Right lobe of liver (tissue), 6 donors: Measurements from ENCODE around the gene EXOC3L1. TPM values are rescaled to one million over a fixed set of nuclear protein-coding genes. Genes with fewer than 3 reads are reported as not detected.

Source experiments
- ATAC-seq, 4 donors: fragments of 200-7000 bp; cut with Tn5 transposase; one replicate each; pipeline ENCODE4 v1.9.1; 2020; ENCODE audit warnings: mild to moderate bottlenecking in 4 of 4, moderate library complexity in 4 of 4
- DNase-seq, 3 donors: peaks; one replicate each; pipeline ENCODE4 v3.0.0-alpha.2; 2020
- H3K27ac ChIP-seq, 3 donors: fragments of 200-600 bp; one replicate each; pipeline ENCODE4 v1.8.0; 2022
- H3K27me3 ChIP-seq, 2 donors: fragments of 200-600 bp; one replicate each; pipeline ENCODE4 v1.8.0; 2022
- H3K36me3 ChIP-seq, 4 donors: fragments of 200-600 bp; sonication (generic) in 1 of 4; one replicate each; pipeline versions ENCODE4 v1.5.1 to v1.8.0; 2017 to 2022; ENCODE audit warnings: control low read depth in 1 of 4
- H3K4me1 ChIP-seq, 4 donors: fragments of 200-600 bp; sonication (generic) in 1 of 4; one replicate each; pipeline versions ENCODE4 v1.5.1 to v1.8.0; 2017 to 2022; ENCODE audit warnings: control low read depth in 1 of 4
- H3K4me3 ChIP-seq, 3 donors: fragments of 200-600 bp; one replicate each; pipeline ENCODE4 v1.8.0; 2022
- H3K9me3 ChIP-seq, 4 donors: fragments of 200-600 bp; sonication (generic) in 1 of 4; one replicate each; pipeline versions ENCODE4 v1.5.1 to v1.8.0; 2017 to 2022; ENCODE audit warnings: control low read depth in 1 of 4
- POLR2A ChIP-seq: fragments of 450-650 bp; IDR thresholded peaks from one replicate; pipeline ENCODE4 v1.6.1; 2017; ENCODE audit warnings: antibody characterized with exemption, mild to moderate bottlenecking
- WGBS: methylation state at CpG from one replicate; pipeline ENCODE4 v1.1.6; 2018; ENCODE audit warnings: low coverage, low lambda C conversion rate; ENCODE audit not compliant: insufficient coverage; ENCODE audit errors: missing lambda C conversion rate; 5-methylcytosine and 5-hydroxymethylcytosine counted together
- intact Hi-C, 2 donors: fragments of 100-400 bp; cut with DNase I; formaldehyde crosslinking; loops; one replicate each; pipeline versions ENCODE4 v1.11.2 to v1.14.1; 2022
- total RNA-seq, 6 experiments: library from RNA; depleted of rRNA in 2 of 6; stranded (reverse); fragments of >200 nt in 2 of 6; fragmentation: NEBNext Ultra II Directional in 3 of 6; extraction: Animal tissue kit (Norgen Biotek cat#: 25700) in 3 of 6; gene quantifications; one replicate each; pipeline versions ENCODE4 v1.1.0 to v1.2.4, GENCODE V29; 2016 to 2023
- TF ChIP-seq, protein P1 (sequence below), 4 donors: fragments of 200-600 bp in 3 of 4; fragments of 450-650 bp in 1 of 4; IDR thresholded peaks; one replicate each; pipeline versions ENCODE4 v1.5.1 to v1.8.0; 2016 to 2022; ENCODE audit warnings: antibody characterized with exemption in 4 of 4, mild to moderate bottlenecking in 2 of 4
- donor health status: DM: no; HTN: yes; CAD: no.
- donor health status: DM: no; HTN: no; CAD: no.
- donor health status: DM: no; HTN: no; CAD: no.
- donor health status: DM: no; HTN: yes; CAD: no.
- donor health status: DM: no; HTN: yes; CAD: no.

EXOC3L1 gene
- total RNA-seq, 6 experiments from 2014 or later: 1.8 to 4.3 (median 2.5) TPM

DNA sequence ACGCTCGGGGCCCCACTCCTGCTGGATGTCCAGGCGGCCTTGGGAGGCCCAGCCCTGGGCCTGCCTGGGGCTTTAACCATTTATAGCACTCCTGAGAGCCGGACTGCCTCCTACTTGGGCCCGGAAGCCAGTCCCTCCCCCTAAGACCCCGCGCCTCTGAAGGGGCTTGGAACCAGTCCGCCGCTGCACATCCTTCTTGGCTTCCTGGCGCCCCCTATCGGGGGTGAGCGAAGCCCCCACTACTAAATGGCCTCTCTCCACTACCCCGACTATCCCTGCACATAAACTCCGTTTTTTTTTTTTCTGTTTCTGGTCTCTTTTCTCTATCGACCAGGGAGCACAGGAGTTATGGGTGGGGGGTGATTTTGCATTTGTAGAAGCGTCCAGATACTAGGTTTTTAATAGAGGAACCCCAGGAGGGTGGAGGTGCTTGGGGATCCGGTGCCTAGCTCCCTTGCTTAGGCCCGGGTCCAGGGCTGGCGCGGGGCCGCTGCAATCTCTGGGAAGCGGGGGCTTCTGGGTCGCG is 20.2 kb downstream of the EXOC3L1 start:
- DNase-seq (no peak), ATAC-seq (no peak)
- H3K27ac ChIP-seq: peak overlapping the region; percentile 35 to 89 (median 77)
- intact Hi-C loops: no loop called here
- no peaks in the 10 kb centered on the region for H3K9me3 ChIP-seq
- no peaks in the 10 kb centered on the region for H3K27me3 ChIP-seq
- H3K4me1 ChIP-seq: peaks cover 0 to 31% (median 10%) of the 10 kb centered on the region in 4 donors
- WGBS: 8% methylated on average over 14 of the region's 24 CpGs
- peak overlapping the region; percentile 35 to 56 (median 43) for H3K4me3 ChIP-seq
- no peak for TF ChIP-seq POLR2A
- TF ChIP-seq, protein P1, sequence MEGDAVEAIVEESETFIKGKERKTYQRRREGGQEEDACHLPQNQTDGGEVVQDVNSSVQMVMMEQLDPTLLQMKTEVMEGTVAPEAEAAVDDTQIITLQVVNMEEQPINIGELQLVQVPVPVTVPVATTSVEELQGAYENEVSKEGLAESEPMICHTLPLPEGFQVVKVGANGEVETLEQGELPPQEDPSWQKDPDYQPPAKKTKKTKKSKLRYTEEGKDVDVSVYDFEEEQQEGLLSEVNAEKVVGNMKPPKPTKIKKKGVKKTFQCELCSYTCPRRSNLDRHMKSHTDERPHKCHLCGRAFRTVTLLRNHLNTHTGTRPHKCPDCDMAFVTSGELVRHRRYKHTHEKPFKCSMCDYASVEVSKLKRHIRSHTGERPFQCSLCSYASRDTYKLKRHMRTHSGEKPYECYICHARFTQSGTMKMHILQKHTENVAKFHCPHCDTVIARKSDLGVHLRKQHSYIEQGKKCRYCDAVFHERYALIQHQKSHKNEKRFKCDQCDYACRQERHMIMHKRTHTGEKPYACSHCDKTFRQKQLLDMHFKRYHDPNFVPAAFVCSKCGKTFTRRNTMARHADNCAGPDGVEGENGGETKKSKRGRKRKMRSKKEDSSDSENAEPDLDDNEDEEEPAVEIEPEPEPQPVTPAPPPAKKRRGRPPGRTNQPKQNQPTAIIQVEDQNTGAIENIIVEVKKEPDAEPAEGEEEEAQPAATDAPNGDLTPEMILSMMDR (IDR thresholded peaks at IDR 0.05): peak; percentile 10 to 54 (median 33)
- H3K36me3 ChIP-seq: no peaks in the 10 kb centered on the region

DNA sequence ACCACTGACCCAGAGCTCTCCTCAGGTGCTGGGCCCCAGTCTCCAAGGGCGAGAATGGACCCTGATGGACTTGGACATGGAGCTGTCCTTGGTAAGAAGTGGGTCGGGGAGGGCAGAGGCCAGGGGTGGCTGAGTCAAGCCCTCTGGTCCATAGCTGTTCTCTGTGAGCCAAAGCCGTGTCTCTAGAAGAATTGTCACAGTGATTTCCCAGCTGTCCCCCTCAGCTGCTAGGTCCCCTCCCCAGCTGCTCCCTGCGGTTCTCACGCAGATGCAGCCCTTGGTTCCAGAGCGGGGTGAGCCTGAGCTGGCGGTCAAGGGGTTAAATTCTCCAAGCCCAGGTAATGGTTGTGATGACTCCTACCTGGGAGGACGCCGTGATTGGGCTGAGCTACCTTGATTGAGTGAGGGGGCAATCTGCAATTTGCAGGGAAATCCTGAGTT is 20.9 kb downstream of the EXOC3L1 start:
- Histone ChIP-seq H3K27ac (no peak overlapping the region), H3K9me3 (no peaks in the 10 kb centered on the region), H3K27me3 (no peaks in the 10 kb centered on the region), H3K4me3 (no peak overlapping the region), H3K4me1 (peaks cover 0 to 31% (median 11%) of the 10 kb centered on the region in 4 donors), H3K36me3 (no peaks in the 10 kb centered on the region)
- TF ChIP-seq, protein P1 (IDR thresholded peaks at IDR 0.05): no peak
- TF ChIP-seq POLR2A: no peak
- ATAC-seq (no peak), DNase-seq (no peak)
- intact Hi-C loops: no loop called here
- no CpG with 5 or more reads among the region's 9 CpGs for WGBS

DNA sequence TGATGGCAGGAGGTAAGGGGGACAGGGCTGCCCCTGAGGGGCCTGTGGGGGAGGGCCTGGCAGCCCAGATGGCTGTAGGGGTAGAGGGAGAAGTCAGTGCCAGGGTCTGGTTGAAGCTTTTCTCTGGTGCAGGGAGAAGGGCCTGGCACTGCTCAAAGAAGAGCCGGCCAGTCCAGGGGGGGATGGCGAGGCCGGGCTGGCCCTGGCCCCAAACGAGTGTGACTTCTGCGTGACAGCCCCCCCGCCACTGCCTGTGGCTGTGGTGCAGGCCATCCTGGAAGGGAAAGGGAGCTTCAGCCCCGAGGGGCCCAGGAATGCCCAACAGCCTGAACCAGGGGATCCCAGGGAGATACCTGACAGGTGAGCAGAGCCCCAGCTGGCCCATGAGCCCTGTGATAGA is 22.3 kb downstream of the EXOC3L1 start:
- Histone ChIP-seq H3K27me3 (no peaks in the 10 kb centered on the region), H3K4me1 (peaks cover 0 to 36% (median 14%) of the 10 kb centered on the region in 4 donors), H3K27ac (no peak overlapping the region), H3K36me3 (no peaks in the 10 kb centered on the region), H3K4me3 (no peak overlapping the region), H3K9me3 (no peaks in the 10 kb centered on the region)
- TF ChIP-seq, protein P1 (IDR thresholded peaks at IDR 0.05): no peak
- no peak for TF ChIP-seq POLR2A
- intact Hi-C loops: no loop called here
- peak in 1 of 3 donors; percentile 42 for DNase-seq
- no CpG with 5 or more reads among the region's 7 CpGs for WGBS
- ATAC-seq: no peak

DNA sequence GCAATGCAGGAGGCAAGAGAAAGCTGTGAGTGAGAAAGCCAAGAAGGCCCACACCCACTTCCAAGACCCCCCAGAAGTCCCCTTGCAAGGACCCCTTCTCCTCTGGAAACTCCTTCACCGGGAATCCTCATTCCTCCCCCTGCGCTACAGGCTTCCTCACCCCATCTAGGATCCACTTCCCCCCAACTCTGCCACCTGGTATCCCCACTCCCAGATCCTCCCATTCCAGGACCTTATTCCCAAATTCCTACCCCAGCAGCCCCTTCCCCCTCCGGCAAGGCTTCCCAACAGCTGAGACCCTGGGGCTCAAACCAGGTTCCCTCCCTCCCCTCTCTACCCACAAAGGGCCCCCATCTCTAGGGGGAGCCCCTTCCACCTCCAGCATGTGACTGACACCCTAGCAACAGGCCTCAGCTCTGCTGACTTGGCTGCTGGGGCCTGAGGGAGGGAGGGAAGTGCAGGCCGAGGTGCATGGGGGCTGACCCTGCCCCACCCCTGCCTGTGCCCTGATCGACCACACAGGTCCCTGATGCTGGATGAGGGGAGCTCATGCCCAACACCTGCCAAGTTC is 23.3 kb downstream of the EXOC3L1 start:
- DNase-seq (peak in 1 of 3 donors; percentile 42), ATAC-seq (no peak)
- TF ChIP-seq, protein P1 (IDR thresholded peaks at IDR 0.05): no peak
- no peak for TF ChIP-seq POLR2A
- WGBS: 96% methylated on average over 3 of the region's 5 CpGs
- Histone ChIP-seq H3K36me3 (no peaks in the 10 kb centered on the region), H3K9me3 (no peaks in the 10 kb centered on the region), H3K27me3 (no peaks in the 10 kb centered on the region), H3K4me3 (no peak overlapping the region), H3K4me1 (peaks cover 0 to 36% (median 15%) of the 10 kb centered on the region in 4 donors), H3K27ac (no peak overlapping the region)
- intact Hi-C loops: no loop called here
